K562 (cell line): ENCODE results near the gene UBE2QL1. TPM values are rescaled to one million over a fixed set of nuclear protein-coding genes. Genes with fewer than 3 reads are reported as not detected.

Experiments used
- CREM ChIP-seq: IDR thresholded peaks from 2 replicates; pipeline ENCODE4 v1.6.1; 2014; ENCODE audit warnings: antibody characterized with exemption, low read depth
- MYBL2 ChIP-seq, 2 experiments: fragments of 450-650 bp in 1 of 2; sonication (generic) in 1 of 2; formaldehyde crosslinking in 1 of 2; IDR thresholded peaks; 2 replicates each; pipeline versions ENCODE4 v1.6.1 to v1.8.1; 2017 to 2022; ENCODE audit warnings: borderline replicate concordance in 1 of 2, inconsistent platforms in 1 of 2, low read depth in 1 of 2, mild to moderate bottlenecking in 1 of 2, missing genetic modification reagents in 1 of 2, moderate library complexity in 1 of 2
- SMARCE1 ChIP-seq: fragments of 450-650 bp; IDR thresholded peaks from 2 replicates; pipeline ENCODE4 v1.7.1; 2016; ENCODE audit warnings: mild to moderate bottlenecking
- ZBTB7A ChIP-seq: IDR thresholded peaks from 2 replicates; pipeline ENCODE4 v1.6.1; 2011; ENCODE audit warnings: low read depth, mild to moderate bottlenecking, low read length, moderate library complexity, borderline replicate concordance; ENCODE audit not compliant: control insufficient read depth
- ZNF124 ChIP-seq: sonication (generic); formaldehyde crosslinking; IDR thresholded peaks from 2 replicates; pipeline ENCODE4 v1.8.1; 2022; ENCODE audit warnings: missing genetic modification reagents
- polyA plus RNA-seq, 8 experiments: library from polyadenylated mRNA; depleted of rRNA in 4 of 8; stranded (reverse) in 5 of 8; unstranded in 3 of 8; fragments of >200 nt; fragmentation: Nextera tagmentation in 2 of 8; fragmentation: Illumina TruSeq in 1 of 8; extraction: Ambion mirVana in 2 of 8; extraction: Trizol in 1 of 8; gene quantifications; 2 replicates each; pipeline versions ENCODE4 v1.2.1 to v1.2.3, GENCODE V29; 2011 to 2014; ENCODE audit warnings: inconsistent platforms in 1 of 8, missing spikeins in 1 of 8
- total RNA-seq, 7 experiments: library from RNA; depleted of rRNA in 6 of 7; stranded (reverse); fragments of >200 nt in 6 of 7; fragmentation: Illumina TruSeq in 2 of 7; extraction: Trizol in 2 of 7; gene quantifications; 2 replicates each; pipeline versions ENCODE4 v1.2.1 to v1.2.3, GENCODE V29; 2011 to 2021; ENCODE audit warnings: low replicate concordance in 1 of 7
- TF ChIP-seq, protein P1 (sequence below): fragments of 250-450 bp; sonication (Bioruptor Pico); IDR thresholded peaks from 2 replicates; pipeline ENCODE4 v1.8.0; 2021; ENCODE audit warnings: borderline replicate concordance, mild to moderate bottlenecking, moderate library complexity; ENCODE audit not compliant: poor library complexity, severe bottlenecking
- TF ChIP-seq, protein P2 (sequence below): fragments of 450-650 bp; formaldehyde crosslinking; IDR thresholded peaks from 2 replicates; pipeline ENCODE4 v1.4.0; 2020; ENCODE audit warnings: mild to moderate bottlenecking, moderate library complexity
- TF ChIP-seq, protein P3 (sequence below): fragments of 200-600 bp; sonication (generic); IDR thresholded peaks from one replicate; pipeline ENCODE4 v1.6.1; 2012; ENCODE audit warnings: mild to moderate bottlenecking, low read depth, low read length, inconsistent platforms
- TF ChIP-seq, protein P4 (sequence below): fragments of 450-650 bp; IDR thresholded peaks from 2 replicates; pipeline ENCODE4 v1.7.1; 2018; ENCODE audit warnings: mild to moderate bottlenecking, low read depth; ENCODE audit not compliant: partially characterized antibody

The UBE2QL1 gene
- total and polyA plus RNA-seq, 9 of the 15 experiments (the other 6 are each of a cell fraction or from before 2014, with no cell fraction given) = not detected

DNA sequence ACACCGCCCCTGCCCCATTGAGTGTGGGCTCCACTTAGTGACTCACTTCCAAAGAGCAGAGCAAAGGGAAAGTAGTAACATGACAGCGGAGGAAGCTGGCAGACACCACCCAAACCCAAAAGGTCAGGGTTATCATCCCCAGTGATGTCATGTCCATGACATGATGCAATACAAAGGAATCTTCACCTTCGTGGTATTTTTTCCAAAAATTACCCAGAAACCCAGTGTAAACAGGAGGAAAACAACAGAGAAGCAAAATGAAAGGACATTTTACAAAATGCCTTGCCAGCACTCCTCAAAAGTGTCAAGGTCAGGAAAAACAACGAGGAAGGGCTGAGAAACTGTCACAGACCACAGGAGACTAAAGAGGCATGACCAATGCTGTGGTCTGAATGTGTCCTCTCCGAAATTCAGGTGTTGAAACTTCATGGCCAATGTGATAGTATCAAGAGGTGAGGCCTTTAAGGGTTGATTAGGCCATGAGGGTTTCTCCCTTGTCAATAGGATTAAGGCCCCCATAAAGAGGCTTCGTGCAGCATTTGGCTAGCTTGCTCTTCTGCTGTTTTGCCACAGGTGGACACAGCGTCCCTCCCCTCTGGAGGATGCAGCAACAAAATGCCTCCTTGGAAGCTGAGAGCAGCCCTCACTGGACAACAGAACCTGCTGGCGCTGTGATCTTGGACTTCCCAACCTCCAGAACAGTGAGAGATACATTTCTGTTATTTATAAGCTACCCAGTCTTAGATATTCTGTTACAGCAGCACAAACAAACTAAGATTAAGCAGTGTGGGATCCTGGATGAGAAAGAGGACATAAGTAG is 39.8 kb upstream of the UBE2QL1 start (continued):
- TF ChIP-seq, protein P1, sequence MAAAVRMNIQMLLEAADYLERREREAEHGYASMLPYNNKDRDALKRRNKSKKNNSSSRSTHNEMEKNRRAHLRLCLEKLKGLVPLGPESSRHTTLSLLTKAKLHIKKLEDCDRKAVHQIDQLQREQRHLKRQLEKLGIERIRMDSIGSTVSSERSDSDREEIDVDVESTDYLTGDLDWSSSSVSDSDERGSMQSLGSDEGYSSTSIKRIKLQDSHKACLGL = no peak
- peak; percentile 90 for TF ChIP-seq CREM
- TF ChIP-seq, protein P2, sequence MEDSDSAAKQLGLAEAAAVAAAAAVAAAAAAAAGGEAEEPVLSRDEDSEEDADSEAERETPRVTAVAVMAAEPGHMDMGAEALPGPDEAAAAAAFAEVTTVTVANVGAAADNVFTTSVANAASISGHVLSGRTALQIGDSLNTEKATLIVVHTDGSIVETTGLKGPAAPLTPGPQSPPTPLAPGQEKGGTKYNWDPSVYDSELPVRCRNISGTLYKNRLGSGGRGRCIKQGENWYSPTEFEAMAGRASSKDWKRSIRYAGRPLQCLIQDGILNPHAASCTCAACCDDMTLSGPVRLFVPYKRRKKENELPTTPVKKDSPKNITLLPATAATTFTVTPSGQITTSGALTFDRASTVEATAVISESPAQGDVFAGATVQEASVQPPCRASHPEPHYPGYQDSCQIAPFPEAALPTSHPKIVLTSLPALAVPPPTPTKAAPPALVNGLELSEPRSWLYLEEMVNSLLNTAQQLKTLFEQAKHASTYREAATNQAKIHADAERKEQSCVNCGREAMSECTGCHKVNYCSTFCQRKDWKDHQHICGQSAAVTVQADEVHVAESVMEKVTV (CRISPR knock-in tag) = 0 out of 2 replicates have a peak, but pooled peaks have one; percentile 15
- no peak for TF ChIP-seq ZBTB7A
- TF ChIP-seq, protein P3, sequence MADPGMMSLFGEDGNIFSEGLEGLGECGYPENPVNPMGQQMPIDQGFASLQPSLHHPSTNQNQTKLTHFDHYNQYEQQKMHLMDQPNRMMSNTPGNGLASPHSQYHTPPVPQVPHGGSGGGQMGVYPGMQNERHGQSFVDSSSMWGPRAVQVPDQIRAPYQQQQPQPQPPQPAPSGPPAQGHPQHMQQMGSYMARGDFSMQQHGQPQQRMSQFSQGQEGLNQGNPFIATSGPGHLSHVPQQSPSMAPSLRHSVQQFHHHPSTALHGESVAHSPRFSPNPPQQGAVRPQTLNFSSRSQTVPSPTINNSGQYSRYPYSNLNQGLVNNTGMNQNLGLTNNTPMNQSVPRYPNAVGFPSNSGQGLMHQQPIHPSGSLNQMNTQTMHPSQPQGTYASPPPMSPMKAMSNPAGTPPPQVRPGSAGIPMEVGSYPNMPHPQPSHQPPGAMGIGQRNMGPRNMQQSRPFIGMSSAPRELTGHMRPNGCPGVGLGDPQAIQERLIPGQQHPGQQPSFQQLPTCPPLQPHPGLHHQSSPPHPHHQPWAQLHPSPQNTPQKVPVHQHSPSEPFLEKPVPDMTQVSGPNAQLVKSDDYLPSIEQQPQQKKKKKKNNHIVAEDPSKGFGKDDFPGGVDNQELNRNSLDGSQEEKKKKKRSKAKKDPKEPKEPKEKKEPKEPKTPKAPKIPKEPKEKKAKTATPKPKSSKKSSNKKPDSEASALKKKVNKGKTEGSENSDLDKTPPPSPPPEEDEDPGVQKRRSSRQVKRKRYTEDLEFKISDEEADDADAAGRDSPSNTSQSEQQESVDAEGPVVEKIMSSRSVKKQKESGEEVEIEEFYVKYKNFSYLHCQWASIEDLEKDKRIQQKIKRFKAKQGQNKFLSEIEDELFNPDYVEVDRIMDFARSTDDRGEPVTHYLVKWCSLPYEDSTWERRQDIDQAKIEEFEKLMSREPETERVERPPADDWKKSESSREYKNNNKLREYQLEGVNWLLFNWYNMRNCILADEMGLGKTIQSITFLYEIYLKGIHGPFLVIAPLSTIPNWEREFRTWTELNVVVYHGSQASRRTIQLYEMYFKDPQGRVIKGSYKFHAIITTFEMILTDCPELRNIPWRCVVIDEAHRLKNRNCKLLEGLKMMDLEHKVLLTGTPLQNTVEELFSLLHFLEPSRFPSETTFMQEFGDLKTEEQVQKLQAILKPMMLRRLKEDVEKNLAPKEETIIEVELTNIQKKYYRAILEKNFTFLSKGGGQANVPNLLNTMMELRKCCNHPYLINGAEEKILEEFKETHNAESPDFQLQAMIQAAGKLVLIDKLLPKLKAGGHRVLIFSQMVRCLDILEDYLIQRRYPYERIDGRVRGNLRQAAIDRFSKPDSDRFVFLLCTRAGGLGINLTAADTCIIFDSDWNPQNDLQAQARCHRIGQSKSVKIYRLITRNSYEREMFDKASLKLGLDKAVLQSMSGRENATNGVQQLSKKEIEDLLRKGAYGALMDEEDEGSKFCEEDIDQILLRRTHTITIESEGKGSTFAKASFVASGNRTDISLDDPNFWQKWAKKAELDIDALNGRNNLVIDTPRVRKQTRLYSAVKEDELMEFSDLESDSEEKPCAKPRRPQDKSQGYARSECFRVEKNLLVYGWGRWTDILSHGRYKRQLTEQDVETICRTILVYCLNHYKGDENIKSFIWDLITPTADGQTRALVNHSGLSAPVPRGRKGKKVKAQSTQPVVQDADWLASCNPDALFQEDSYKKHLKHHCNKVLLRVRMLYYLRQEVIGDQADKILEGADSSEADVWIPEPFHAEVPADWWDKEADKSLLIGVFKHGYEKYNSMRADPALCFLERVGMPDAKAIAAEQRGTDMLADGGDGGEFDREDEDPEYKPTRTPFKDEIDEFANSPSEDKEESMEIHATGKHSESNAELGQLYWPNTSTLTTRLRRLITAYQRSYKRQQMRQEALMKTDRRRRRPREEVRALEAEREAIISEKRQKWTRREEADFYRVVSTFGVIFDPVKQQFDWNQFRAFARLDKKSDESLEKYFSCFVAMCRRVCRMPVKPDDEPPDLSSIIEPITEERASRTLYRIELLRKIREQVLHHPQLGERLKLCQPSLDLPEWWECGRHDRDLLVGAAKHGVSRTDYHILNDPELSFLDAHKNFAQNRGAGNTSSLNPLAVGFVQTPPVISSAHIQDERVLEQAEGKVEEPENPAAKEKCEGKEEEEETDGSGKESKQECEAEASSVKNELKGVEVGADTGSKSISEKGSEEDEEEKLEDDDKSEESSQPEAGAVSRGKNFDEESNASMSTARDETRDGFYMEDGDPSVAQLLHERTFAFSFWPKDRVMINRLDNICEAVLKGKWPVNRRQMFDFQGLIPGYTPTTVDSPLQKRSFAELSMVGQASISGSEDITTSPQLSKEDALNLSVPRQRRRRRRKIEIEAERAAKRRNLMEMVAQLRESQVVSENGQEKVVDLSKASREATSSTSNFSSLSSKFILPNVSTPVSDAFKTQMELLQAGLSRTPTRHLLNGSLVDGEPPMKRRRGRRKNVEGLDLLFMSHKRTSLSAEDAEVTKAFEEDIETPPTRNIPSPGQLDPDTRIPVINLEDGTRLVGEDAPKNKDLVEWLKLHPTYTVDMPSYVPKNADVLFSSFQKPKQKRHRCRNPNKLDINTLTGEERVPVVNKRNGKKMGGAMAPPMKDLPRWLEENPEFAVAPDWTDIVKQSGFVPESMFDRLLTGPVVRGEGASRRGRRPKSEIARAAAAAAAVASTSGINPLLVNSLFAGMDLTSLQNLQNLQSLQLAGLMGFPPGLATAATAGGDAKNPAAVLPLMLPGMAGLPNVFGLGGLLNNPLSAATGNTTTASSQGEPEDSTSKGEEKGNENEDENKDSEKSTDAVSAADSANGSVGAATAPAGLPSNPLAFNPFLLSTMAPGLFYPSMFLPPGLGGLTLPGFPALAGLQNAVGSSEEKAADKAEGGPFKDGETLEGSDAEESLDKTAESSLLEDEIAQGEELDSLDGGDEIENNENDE = no peak
- no peak for TF ChIP-seq MYBL2 (IDR thresholded peaks at IDR 0.05; ENCODE audit: low read depth)
- TF ChIP-seq MYBL2 (CRISPR knock-in tag; IDR thresholded peaks at IDR 0.05; ENCODE audit: borderline replicate concordance) = no peak
- TF ChIP-seq, protein P4, sequence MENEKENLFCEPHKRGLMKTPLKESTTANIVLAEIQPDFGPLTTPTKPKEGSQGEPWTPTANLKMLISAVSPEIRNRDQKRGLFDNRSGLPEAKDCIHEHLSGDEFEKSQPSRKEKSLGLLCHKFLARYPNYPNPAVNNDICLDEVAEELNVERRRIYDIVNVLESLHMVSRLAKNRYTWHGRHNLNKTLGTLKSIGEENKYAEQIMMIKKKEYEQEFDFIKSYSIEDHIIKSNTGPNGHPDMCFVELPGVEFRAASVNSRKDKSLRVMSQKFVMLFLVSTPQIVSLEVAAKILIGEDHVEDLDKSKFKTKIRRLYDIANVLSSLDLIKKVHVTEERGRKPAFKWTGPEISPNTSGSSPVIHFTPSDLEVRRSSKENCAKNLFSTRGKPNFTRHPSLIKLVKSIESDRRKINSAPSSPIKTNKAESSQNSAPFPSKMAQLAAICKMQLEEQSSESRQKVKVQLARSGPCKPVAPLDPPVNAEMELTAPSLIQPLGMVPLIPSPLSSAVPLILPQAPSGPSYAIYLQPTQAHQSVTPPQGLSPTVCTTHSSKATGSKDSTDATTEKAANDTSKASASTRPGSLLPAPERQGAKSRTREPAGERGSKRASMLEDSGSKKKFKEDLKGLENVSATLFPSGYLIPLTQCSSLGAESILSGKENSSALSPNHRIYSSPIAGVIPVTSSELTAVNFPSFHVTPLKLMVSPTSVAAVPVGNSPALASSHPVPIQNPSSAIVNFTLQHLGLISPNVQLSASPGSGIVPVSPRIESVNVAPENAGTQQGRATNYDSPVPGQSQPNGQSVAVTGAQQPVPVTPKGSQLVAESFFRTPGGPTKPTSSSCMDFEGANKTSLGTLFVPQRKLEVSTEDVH = no peak
- peak; percentile 18; the same call in 1 of the 2 replicates for TF ChIP-seq SMARCE1
- TF ChIP-seq ZNF124 (CRISPR knock-in tag) = no peak
